H1 (cell line): ENCODE data around the gene FHDC1. TPM values are rescaled to one million over a fixed set of nuclear protein-coding genes. Genes with fewer than 3 reads are reported as not detected.

Experiments used
- CTCF ChIA-PET: fragments of 300-600 bp; sonication (Branson Sonifier 250); formaldehyde crosslinking; loops from one replicate; lab custom pipeline; 2021; ENCODE audit not compliant: partially characterized antibody; lab: Charles Lee
- POLR2A ChIA-PET: fragments of 300-600 bp; sonication (Branson Sonifier 250); formaldehyde crosslinking; loops from one replicate; lab custom pipeline; 2021; ENCODE audit warnings: inconsistent platforms; ENCODE audit not compliant: partially characterized antibody; lab: Charles Lee
- DNase-seq, 2 experiments: peaks; one replicate each; pipeline versions ENCODE4 v3.0.0 to v3.0.0-alpha.2; 2010 to 2022; ENCODE audit warnings: low spot score in 2 of 2, low read depth in 1 of 2, mixed read lengths in 1 of 2
- FAIRE-seq: peaks from 2 replicates; lab custom pipeline; 2011; peaks lifted over from hg19 to GRCh38; lab: Jason Lieb, UNC
- H2AFZ ChIP-seq: 2 replicates; pipeline ENCODE4 v1.8.1; 2012; ENCODE audit warnings: low read length, inconsistent platforms
- H2AK5ac ChIP-seq: 2 replicates; pipeline ENCODE4 v1.6.1; 2013; ENCODE audit warnings: low read depth, low read length
- H2BK120ac ChIP-seq: replicated peaks from 2 replicates; pipeline ENCODE3; 2013; ENCODE audit warnings: low read depth, low read length, inconsistent platforms
- H2BK12ac ChIP-seq: 2 replicates; pipeline ENCODE4 v1.6.1; 2013; ENCODE audit warnings: low read depth, low read length
- H2BK15ac ChIP-seq: 2 replicates; pipeline ENCODE4 v1.6.1; 2013; ENCODE audit warnings: low read length
- H2BK20ac ChIP-seq: 2 replicates; pipeline ENCODE4 v1.6.1; 2013; ENCODE audit warnings: low read length
- H2BK5ac ChIP-seq: 2 replicates; pipeline ENCODE4 v1.6.1; 2013; ENCODE audit warnings: low read depth, low read length
- H3K14ac ChIP-seq: 2 replicates; pipeline ENCODE4 v1.6.1; 2013; ENCODE audit warnings: inconsistent platforms; ENCODE audit not compliant: insufficient read length
- H3K18ac ChIP-seq: 2 replicates; pipeline ENCODE4 v1.6.1; 2013; ENCODE audit warnings: low read length; ENCODE audit errors: extremely low read depth
- H3K23ac ChIP-seq: 2 replicates; pipeline ENCODE4 v1.6.1; 2013; ENCODE audit warnings: inconsistent platforms; ENCODE audit not compliant: insufficient read length
- H3K23me2 ChIP-seq: 2 replicates; pipeline ENCODE4 v1.6.1; 2013; ENCODE audit warnings: low read depth, low read length
- H3K27ac ChIP-seq: 2 replicates; pipeline ENCODE4 v1.6.1; 2011; ENCODE audit warnings: low read depth, low read length, inconsistent platforms
- H3K27me3 ChIP-seq, 4 experiments: replicated peaks in 1 of 4; 1 replicate in 1 of 4; 2 replicates in 3 of 4; pipeline versions ENCODE4 v1.6.1 to v1.8.1; 2011 to 2013; ENCODE audit warnings: low read length in 3 of 4, mild to moderate bottlenecking in 3 of 4, inconsistent platforms in 2 of 4, mixed read lengths in 2 of 4, moderate library complexity in 1 of 4; ENCODE audit not compliant: control insufficient read depth in 3 of 4, insufficient read depth in 3 of 4; ENCODE audit errors: extremely low read depth in 1 of 4
- H3K36me3 ChIP-seq, 4 experiments: 2 replicates each; pipeline versions ENCODE4 v1.6.1 to v1.8.1; 2011 to 2013; ENCODE audit warnings: mild to moderate bottlenecking in 4 of 4, low read length in 3 of 4, moderate library complexity in 2 of 4, control low read depth in 1 of 4, inconsistent platforms in 1 of 4; ENCODE audit not compliant: insufficient read depth in 4 of 4, control insufficient read depth in 2 of 4
- H3K4ac ChIP-seq: replicated peaks from 2 replicates; pipeline ENCODE3; 2013; ENCODE audit warnings: low read length, low read depth, mixed read lengths, inconsistent platforms; ENCODE audit not compliant: insufficient read length
- H3K4me1 ChIP-seq, 4 experiments: replicated peaks in 1 of 4; 1 replicate in 1 of 4; 2 replicates in 3 of 4; pipeline versions ENCODE4 v1.6.1 to v1.8.1; 2011 to 2013; ENCODE audit warnings: low read length in 3 of 4, inconsistent platforms in 2 of 4, mixed read lengths in 1 of 4; ENCODE audit not compliant: insufficient read depth in 4 of 4, control insufficient read depth in 3 of 4
- H3K4me2 ChIP-seq, 2 experiments: 2 replicates each; pipeline versions ENCODE4 v1.6.1 to v1.8.1; 2011 to 2013; ENCODE audit warnings: low read depth in 2 of 2, low read length in 2 of 2, control low read depth in 1 of 2, inconsistent platforms in 1 of 2, mild to moderate bottlenecking in 1 of 2; ENCODE audit not compliant: insufficient read depth in 1 of 2
- H3K4me3 ChIP-seq, 4 experiments: fragments of 200-600, 300-600 bp in 1 of 4; sonication (generic), shearing (Covaris generic), sonication (Bioruptor Twin) in 1 of 4; 2 replicates each; pipeline versions ENCODE4 v1.5.1 to v1.8.1; 2011 to 2016; ENCODE audit warnings: low read length in 4 of 4, low read depth in 3 of 4, control low read depth in 2 of 4, inconsistent platforms in 2 of 4, mild to moderate bottlenecking in 2 of 4, mixed read lengths in 1 of 4, moderate library complexity in 1 of 4; ENCODE audit not compliant: insufficient read depth in 2 of 4; ENCODE audit errors: extremely low read depth in 1 of 4
- H3K56ac ChIP-seq: replicated peaks from 2 replicates; pipeline ENCODE3; 2013; ENCODE audit warnings: low read depth, mild to moderate bottlenecking, mixed read lengths, low read length, inconsistent platforms; ENCODE audit not compliant: insufficient read length
- H3K79me1 ChIP-seq: 2 replicates; pipeline ENCODE4 v1.6.1; 2013; ENCODE audit warnings: low read depth, low read length, control low read depth
- H3K79me2 ChIP-seq, 2 experiments: 2 replicates each; pipeline versions ENCODE4 v1.6.1 to v1.8.1; 2012 to 2013; ENCODE audit warnings: low read length in 2 of 2, mild to moderate bottlenecking in 2 of 2, inconsistent platforms in 1 of 2; ENCODE audit not compliant: insufficient read depth in 2 of 2, control insufficient read depth in 1 of 2
- H3K9ac ChIP-seq, 4 experiments: replicated peaks in 1 of 4; 1 replicate in 1 of 4; 2 replicates in 3 of 4; pipeline versions ENCODE4 v1.6.1 to v1.8.1; 2011 to 2013; ENCODE audit warnings: low read depth in 3 of 4, low read length in 3 of 4, control low read depth in 2 of 4, mild to moderate bottlenecking in 2 of 4, moderate library complexity in 2 of 4, inconsistent platforms in 1 of 4; ENCODE audit errors: extremely low read depth in 1 of 4
- H3K9me3 ChIP-seq, 2 experiments: 2 replicates each; pipeline versions ENCODE4 v1.6.1 to v1.8.1; 2012 to 2013; ENCODE audit warnings: mild to moderate bottlenecking in 2 of 2, moderate library complexity in 2 of 2, control low read depth in 1 of 2, inconsistent platforms in 1 of 2, low read depth in 1 of 2, low read length in 1 of 2, mixed read lengths in 1 of 2; ENCODE audit not compliant: insufficient read depth in 2 of 2
- H4K20me1 ChIP-seq, 2 experiments: replicated peaks in 1 of 2; 2 replicates each; pipeline versions ENCODE3 to v1.8.1; 2011 to 2013; ENCODE audit warnings: inconsistent platforms in 2 of 2, low read length in 2 of 2, mild to moderate bottlenecking in 1 of 2; ENCODE audit not compliant: insufficient read depth in 2 of 2, control insufficient read depth in 1 of 2
- H4K5ac ChIP-seq: 2 replicates; pipeline ENCODE4 v1.6.1; 2013; ENCODE audit warnings: low read length, low read depth, mixed read lengths, inconsistent platforms; ENCODE audit not compliant: insufficient read length
- H4K8ac ChIP-seq: 2 replicates; pipeline ENCODE4 v1.8.0; 2013; ENCODE audit warnings: mild to moderate bottlenecking, moderate library complexity, low read length, inconsistent platforms; ENCODE audit not compliant: insufficient read depth; ENCODE audit errors: extremely low read depth
- H4K91ac ChIP-seq: replicated peaks from 2 replicates; pipeline ENCODE3; 2013; ENCODE audit warnings: low read length, mixed read lengths, inconsistent platforms; ENCODE audit not compliant: insufficient read length
- ATF3 ChIP-seq: IDR thresholded peaks from 2 replicates; pipeline ENCODE4 v1.6.1; 2011; ENCODE audit warnings: low read depth, mild to moderate bottlenecking, low read length; ENCODE audit not compliant: insufficient read depth
- CBX5 ChIP-seq: fragments of 300-800, 300-1000 bp; sonication (generic); IDR thresholded peaks from 2 replicates; pipeline ENCODE4 v1.7.1; 2016; ENCODE audit warnings: antibody characterized with exemption, low read length, low read depth
- JUND ChIP-seq: IDR thresholded peaks from 2 replicates; pipeline ENCODE4 v1.6.1; 2011; ENCODE audit warnings: mild to moderate bottlenecking, improper control_type of control experiment, low read length
- PHF8 ChIP-seq: fragments of 200-600 bp; sonication (generic); conservative IDR thresholded peaks from 2 replicates; pipeline ENCODE4 v1.7.1; 2012; ENCODE audit warnings: low read depth, mild to moderate bottlenecking, inconsistent platforms, low read length, moderate library complexity
- SIRT6 ChIP-seq: IDR thresholded peaks from one replicate; pipeline ENCODE4 v1.7.1; 2012; ENCODE audit warnings: low read length, inconsistent platforms
- SP4 ChIP-seq: IDR thresholded peaks from 2 replicates; pipeline ENCODE4 v1.6.1; 2012; ENCODE audit warnings: low read length, inconsistent platforms
- WGBS, 2 experiments: shearing (Covaris generic) in 1 of 2; methylation state at CpG; one replicate each; pipeline versions ENCODE4 v1.1.6 to v1.1.7; 2013 to 2015; ENCODE audit warnings: low lambda C conversion rate in 2 of 2, mixed read lengths in 2 of 2, inconsistent platforms in 1 of 2, low coverage in 1 of 2, missing lambda C conversion rate in 1 of 2; ENCODE audit not compliant: insufficient replicate concordance in 2 of 2, insufficient coverage in 1 of 2, insufficient read length in 1 of 2; ENCODE audit errors: extremely low coverage in 1 of 2, missing lambda C conversion rate in 1 of 2; 5-methylcytosine and 5-hydroxymethylcytosine counted together
- polyA plus RNA-seq, 7 experiments: library from polyadenylated mRNA; depleted of rRNA in 3 of 7; stranded (reverse) in 5 of 7; unstranded in 2 of 7; fragments of >200 nt in 5 of 7; fragments of 200-250 nt in 2 of 7; gene quantifications; 1 replicate in 5 of 7; 2 replicates in 1 of 7; 4 replicates in 1 of 7; pipeline versions ENCODE4 v1.2.1 to v1.2.3, GENCODE V29; 2011 to 2013; ENCODE audit warnings: missing spikeins in 2 of 7, mixed read lengths in 2 of 7
- total RNA-seq: library from RNA; stranded (reverse); fragmentation: NEBNext Ultra II Directional; extraction: Animal tissue kit (Norgen Biotek cat#: 25700); gene quantifications from 2 replicates; pipeline ENCODE4 v1.2.1, GENCODE V29; 2021
- TF ChIP-seq, protein P1 (sequence below), 3 experiments: IDR thresholded peaks; 1 replicate in 2 of 3; 2 replicates in 1 of 3; pipeline versions ENCODE4 v1.5.1 to v1.6.1; 2011; ENCODE audit warnings: low read length in 3 of 3, mild to moderate bottlenecking in 3 of 3, inconsistent platforms in 2 of 3, low read depth in 1 of 3, moderate library complexity in 1 of 3; ENCODE audit not compliant: insufficient read depth in 1 of 3; ENCODE audit errors: control extremely low read depth in 1 of 3

The FHDC1 gene
- total and polyA plus RNA-seq, 2 of the 8 experiments (the other 6 are each of a cell fraction or from before 2014, with no cell fraction given), result 6.4 to 28.6 TPM

DNA sequence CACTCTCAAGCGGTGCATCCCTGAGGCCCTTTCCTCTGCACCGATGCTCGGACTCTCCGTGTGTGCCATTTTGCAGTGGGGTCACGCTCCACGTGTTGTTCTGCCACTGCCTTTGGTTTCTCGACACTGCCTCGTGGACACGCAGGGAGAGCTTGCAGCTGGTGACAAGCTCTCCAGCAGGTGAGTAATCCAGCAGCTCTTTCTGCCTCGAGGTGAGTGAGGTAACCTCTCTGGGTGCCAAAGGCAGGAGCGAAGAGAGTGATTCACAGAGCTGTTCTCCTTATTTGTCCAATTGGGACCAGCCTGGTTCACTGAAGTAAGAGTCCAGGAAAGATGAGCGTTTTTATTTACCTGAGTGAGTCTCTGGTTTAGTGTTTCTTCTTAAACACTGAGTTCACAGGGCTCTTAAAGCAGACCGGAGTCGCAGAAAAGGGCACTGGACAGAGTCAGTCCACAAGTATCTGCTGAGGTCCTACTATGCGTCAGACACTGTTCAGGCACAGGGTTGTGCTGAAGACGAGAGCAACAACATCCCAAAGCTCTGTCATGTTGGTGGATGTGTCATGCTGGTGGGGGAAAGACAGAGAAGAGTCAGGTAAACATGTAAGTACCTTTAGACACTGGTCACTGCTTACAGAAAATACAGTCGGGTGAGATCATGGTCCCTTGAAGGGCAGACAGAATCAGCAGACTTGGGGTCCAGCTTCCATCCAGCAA lies 61.8 kb downstream of the FHDC1 start:
- Histone ChIP-seq H3K4ac (no peak overlapping the region), H3K56ac (no peak overlapping the region), H4K91ac (peak overlapping the region; percentile 37), H2BK5ac (no peak overlapping the region; the same call in 1 of the 2 replicates), H2BK20ac (peak overlapping the region; percentile 82; the same call in 1 of the 2 replicates), H4K8ac (no peak overlapping the region), H3K36me3 (no peaks in the 10 kb centered on the region), H3K23me2 (no peaks in the 10 kb centered on the region), H3K79me2 (no peaks in the 10 kb centered on the region), H3K9ac (no peak overlapping the region), H3K18ac (no peak overlapping the region), H2BK12ac (peak overlapping the region; percentile 88), H2BK120ac (no peak overlapping the region), H3K23ac (no peak overlapping the region), H3K9me3 (no peaks in the 10 kb centered on the region), H3K27me3 (no peaks in the 10 kb centered on the region; a peak in 1 of 7 replicates), H3K79me1 (no peaks in the 10 kb centered on the region), H2AK5ac (peak overlapping the region; percentile 60; the same call in 1 of the 2 replicates), H4K5ac (no peak overlapping the region), H3K4me3 (no peak overlapping the region), H2AFZ (no peak overlapping the region), H3K14ac (no peak overlapping the region), H2BK15ac (peak overlapping the region; percentile 54; the same call in 1 of the 2 replicates), H3K4me2 (no peak overlapping the region), H3K27ac (no peak overlapping the region), H4K20me1 (no peaks in the 10 kb centered on the region), H3K4me1 (peaks cover 0 to 12% (median 7%) of the 10 kb centered on the region in 4 experiments; a peak in 3 of 7 replicates)
- FAIRE-seq, result no peak
- WGBS, 2 experiments, result 87% methylated on average over 17 of the region's 17 CpGs; no CpG with 5 or more reads in 1 of the 2 experiments
- ChIA-PET POLR2A (no interaction called here), CTCF (interaction anchor here (0.6 to 2.2 kb wide), 7 partner anchors 12 to 131 kb away, joined by 3 to 6 read pairs (median 5); partner anchors contain the start of gene FHDC1)
- DNase-seq, result no peak
- TF ChIP-seq SP4 (no peak), CBX5 (no peak), SIRT6 (no peak), JUND (no peak), ATF3 (no peak), PHF8 (no peak)
- TF ChIP-seq, protein P1, sequence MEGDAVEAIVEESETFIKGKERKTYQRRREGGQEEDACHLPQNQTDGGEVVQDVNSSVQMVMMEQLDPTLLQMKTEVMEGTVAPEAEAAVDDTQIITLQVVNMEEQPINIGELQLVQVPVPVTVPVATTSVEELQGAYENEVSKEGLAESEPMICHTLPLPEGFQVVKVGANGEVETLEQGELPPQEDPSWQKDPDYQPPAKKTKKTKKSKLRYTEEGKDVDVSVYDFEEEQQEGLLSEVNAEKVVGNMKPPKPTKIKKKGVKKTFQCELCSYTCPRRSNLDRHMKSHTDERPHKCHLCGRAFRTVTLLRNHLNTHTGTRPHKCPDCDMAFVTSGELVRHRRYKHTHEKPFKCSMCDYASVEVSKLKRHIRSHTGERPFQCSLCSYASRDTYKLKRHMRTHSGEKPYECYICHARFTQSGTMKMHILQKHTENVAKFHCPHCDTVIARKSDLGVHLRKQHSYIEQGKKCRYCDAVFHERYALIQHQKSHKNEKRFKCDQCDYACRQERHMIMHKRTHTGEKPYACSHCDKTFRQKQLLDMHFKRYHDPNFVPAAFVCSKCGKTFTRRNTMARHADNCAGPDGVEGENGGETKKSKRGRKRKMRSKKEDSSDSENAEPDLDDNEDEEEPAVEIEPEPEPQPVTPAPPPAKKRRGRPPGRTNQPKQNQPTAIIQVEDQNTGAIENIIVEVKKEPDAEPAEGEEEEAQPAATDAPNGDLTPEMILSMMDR (IDR thresholded peaks at IDR 0.05; ENCODE audit: control extremely low read depth in 1 of 3, insufficient read depth in 1 of 3, low read depth in 1 of 3, low read length in 3 of 3), result no peak
